Measurements from ENCODE around the gene CHST7. TPM values are rescaled to one million over a fixed set of nuclear protein-coding genes. Genes with fewer than 3 reads are reported as not detected.
"Not testable (repeated sequence)": the region's sequence is repeated elsewhere in the genome, so short reads cannot be mapped to it uniquely, and the experiment has no call there.

Gene CHST7
- total RNA-seq, 1 donor from 2014 or later: 5.6 TPM

DNA sequence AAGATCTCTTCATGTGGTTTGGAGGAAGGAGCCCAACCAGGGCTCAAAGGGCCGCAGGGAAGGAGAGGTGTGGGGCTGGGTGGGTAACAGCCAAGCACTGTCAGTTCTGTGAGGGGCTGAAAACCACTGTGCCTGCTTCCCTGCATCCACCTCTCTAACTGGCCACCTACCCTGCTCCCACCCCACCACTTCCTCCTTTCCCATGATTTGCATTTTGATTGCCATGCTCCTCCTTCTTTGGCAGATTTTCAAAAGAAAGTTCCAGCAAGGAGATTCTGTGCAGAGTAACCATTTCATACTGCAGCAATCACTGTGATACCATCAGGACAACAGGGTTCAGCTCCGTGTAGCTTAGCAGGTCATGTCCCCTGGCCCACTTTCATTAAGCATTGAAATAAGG, 30.1 kb upstream of the CHST7 start:
- Histone ChIP-seq H3K27me3 (no peaks in the 10 kb centered on the region), H3K4me3 (no peak overlapping the region), H3K4me1 (no peaks in the 10 kb centered on the region), H3K27ac (no peak overlapping the region), H3F3A (ENCODE audit: low read depth) (no peaks in the 10 kb centered on the region), H3K9ac (no peak overlapping the region), H3K36me3 (no peaks in the 10 kb centered on the region), H3K79me2 (ENCODE audit: low read depth) (peaks cover 42% of the 10 kb centered on the region), H3K4me2 (no peak overlapping the region), H2AFZ (replicated peaks) (no peak overlapping the region), H4K20me1 (ENCODE audit: low read depth) (peaks cover 3% of the 10 kb centered on the region), H3K9me3 (ENCODE audit: low read depth) (no peaks in the 10 kb centered on the region)
- Mint-ChIP-seq H3K27me3 (ENCODE audit: insufficient read depth, low read depth) (no peaks in the 10 kb centered on the region), H3K4me1 (peaks cover 10% of the 10 kb centered on the region), H3K36me3 (no peaks in the 10 kb centered on the region), H3K9me3 (peaks cover 2% of the 10 kb centered on the region), H3K27ac (no peak overlapping the region), H3K4me3 (no peak overlapping the region)
- no peak for TF ChIP-seq EZH2phosphoT487 (IDR thresholded peaks at IDR 0.05)
- TF ChIP-seq EZH2 (IDR thresholded peaks at IDR 0.05): no peak
- TF ChIP-seq, protein P1, sequence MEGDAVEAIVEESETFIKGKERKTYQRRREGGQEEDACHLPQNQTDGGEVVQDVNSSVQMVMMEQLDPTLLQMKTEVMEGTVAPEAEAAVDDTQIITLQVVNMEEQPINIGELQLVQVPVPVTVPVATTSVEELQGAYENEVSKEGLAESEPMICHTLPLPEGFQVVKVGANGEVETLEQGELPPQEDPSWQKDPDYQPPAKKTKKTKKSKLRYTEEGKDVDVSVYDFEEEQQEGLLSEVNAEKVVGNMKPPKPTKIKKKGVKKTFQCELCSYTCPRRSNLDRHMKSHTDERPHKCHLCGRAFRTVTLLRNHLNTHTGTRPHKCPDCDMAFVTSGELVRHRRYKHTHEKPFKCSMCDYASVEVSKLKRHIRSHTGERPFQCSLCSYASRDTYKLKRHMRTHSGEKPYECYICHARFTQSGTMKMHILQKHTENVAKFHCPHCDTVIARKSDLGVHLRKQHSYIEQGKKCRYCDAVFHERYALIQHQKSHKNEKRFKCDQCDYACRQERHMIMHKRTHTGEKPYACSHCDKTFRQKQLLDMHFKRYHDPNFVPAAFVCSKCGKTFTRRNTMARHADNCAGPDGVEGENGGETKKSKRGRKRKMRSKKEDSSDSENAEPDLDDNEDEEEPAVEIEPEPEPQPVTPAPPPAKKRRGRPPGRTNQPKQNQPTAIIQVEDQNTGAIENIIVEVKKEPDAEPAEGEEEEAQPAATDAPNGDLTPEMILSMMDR (IDR thresholded peaks at IDR 0.05): no peak
- no peak for DNase-seq (ENCODE audit: low spot score)

DNA sequence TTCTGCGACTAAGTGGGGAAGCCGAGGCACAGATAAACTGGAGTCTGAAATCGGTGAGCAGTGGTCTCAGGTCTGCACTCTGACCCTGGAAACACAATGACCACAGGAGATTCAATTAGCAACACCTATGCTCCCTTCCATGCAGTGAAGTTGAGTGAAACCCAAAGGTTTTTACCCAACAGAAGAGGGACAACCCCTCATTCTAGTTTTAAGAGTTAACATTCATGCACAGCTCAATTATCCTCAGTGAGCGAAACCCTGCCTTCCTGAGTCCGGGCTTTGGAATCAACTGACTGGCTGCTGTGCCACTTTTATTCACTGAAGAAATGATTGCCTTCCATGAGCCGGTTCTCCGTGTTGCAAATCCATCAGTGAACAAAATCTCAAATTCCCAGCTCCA, 29.0 kb upstream of the CHST7 start:
- H3K27me3 ChIP-seq; H3K4me1 Mint-ChIP-seq; H3K36me3 ChIP-seq; H3K9me3 ChIP-seq (ENCODE audit: low read depth); H4K20me1 ChIP-seq (ENCODE audit: low read depth); H3K27ac Mint-ChIP-seq; H3K4me1 ChIP-seq; H3F3A ChIP-seq (ENCODE audit: low read depth); H3K27ac ChIP-seq; H3K27me3 Mint-ChIP-seq (ENCODE audit: insufficient read depth, low read depth); DNase-seq (ENCODE audit: low spot score); H3K36me3 Mint-ChIP-seq; H3K9me3 Mint-ChIP-seq: not testable (repeated sequence)
- Histone ChIP-seq H3K79me2 (ENCODE audit: low read depth) (peaks cover 45% of the 10 kb centered on the region), H3K4me3 (peak overlapping the region; percentile 71), H2AFZ (replicated peaks) (peak overlapping the region; percentile 65), H3K4me2 (peak overlapping the region; percentile 82), H3K9ac (peak overlapping the region; percentile 45)
- H3K4me3 Mint-ChIP-seq: peak overlapping the region; percentile 98

DNA sequence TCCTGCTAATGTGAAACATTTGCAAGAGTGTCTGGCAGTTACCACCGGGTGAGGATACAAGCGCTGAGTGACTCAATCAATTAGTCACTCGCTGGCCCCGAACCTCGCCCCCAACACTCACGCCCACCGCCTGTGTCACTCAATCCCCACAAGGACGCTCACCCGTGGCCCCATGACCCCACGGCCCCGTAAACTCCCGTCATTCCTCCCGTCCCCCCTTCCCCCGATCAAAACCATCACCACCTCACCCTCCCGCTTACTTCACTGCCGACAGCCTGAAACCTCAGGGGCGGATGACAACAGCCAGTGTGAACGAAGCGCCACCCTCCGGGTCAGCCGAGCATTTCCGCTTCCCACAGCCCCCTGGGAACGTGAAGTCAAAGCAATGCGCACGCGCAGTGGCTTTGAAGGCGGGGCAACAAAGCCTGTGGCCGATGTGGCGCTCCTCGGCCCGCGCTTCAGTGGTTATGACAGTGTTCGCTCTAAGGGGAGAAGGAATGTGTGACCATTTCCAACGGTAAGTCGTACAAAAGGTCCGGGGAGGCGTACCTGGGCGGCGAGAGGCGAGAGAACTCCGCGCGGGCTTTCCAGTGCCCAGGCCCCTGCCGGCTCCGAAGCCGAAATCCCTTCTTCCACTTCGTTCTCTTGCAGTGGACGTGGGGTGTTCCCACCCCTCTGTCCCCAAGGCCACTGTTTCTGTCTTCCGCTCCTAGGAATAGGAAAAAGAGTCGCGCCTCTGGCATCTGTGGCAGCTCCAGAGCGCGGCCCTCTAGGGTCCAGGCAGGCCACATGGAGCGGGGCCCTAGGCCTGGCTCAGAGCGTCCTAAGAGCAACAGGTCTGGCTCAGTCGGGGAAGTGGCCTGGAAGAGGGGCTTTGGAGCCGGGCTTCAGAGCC, 28.2 kb upstream of the CHST7 start, which contains the start of gene ZNF674:
TSS of gene ZNF674 (minus strand) at position 311 of the 895 bp plus-strand sequence. CDS start 3,334 bp downstream, outside the sequence.
- Histone ChIP-seq H3K4me1 (no peaks in the 10 kb centered on the region), H4K20me1 (ENCODE audit: low read depth) (peaks cover 3% of the 10 kb centered on the region), H2AFZ (replicated peaks) (peak within 1 kb of the TSS; percentile 66), H3K4me2 (peak within 1 kb of the TSS; percentile 82), H3K79me2 (ENCODE audit: low read depth) (peaks cover 45% of the 10 kb centered on the region), H3K9me3 (ENCODE audit: low read depth) (no peaks in the 10 kb centered on the region), H3K4me3 (peak within 1 kb of the TSS; percentile 71), H3K36me3 (no peaks in the 10 kb centered on the region), H3K9ac (peak within 1 kb of the TSS; percentile 54), H3K27me3 (no peaks in the 10 kb centered on the region), H3K27ac (no peak within 1 kb of the TSS), H3F3A (ENCODE audit: low read depth) (no peaks in the 10 kb centered on the region)
- Mint-ChIP-seq H3K4me1 (peaks cover 10% of the 10 kb centered on the region), H3K27me3 (ENCODE audit: insufficient read depth, low read depth) (peaks cover 2% of the 10 kb centered on the region), H3K36me3 (peaks cover 6% of the 10 kb centered on the region), H3K27ac (peak within 1 kb of the TSS; percentile 96), H3K4me3 (peak within 1 kb of the TSS; percentile 98), H3K9me3 (peaks cover 5% of the 10 kb centered on the region)
- TF ChIP-seq EZH2phosphoT487 (IDR thresholded peaks at IDR 0.05) (no peak), EZH2 (IDR thresholded peaks at IDR 0.05) (no peak)
- TF ChIP-seq, protein P1 (IDR thresholded peaks at IDR 0.05): peak; percentile 48
- peak; percentile 95 for DNase-seq (ENCODE audit: low spot score)

DNA sequence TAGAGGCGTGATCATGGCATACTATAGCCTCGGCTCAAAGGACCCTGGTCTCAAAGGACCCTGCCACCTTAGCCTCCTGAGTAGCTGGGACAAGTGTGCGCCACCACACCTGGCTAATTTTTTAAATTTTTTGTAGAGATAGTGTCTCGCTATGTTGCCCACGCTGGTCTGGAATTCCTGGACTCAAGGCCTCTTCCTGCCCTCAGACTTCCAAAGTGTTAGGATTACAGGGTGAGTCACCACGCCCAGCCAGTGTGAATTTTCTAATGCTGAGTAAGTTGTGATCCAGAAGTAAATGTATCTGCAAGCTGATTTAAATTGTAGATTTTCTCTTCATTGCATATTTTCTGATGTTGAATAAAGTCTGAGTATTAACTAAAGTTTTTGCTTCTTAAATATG, 25.7 kb upstream of the CHST7 start:
- no peak for TF ChIP-seq EZH2 (IDR thresholded peaks at IDR 0.05)
- TF ChIP-seq EZH2phosphoT487 (IDR thresholded peaks at IDR 0.05): no peak
- TF ChIP-seq, protein P1 (IDR thresholded peaks at IDR 0.05): no peak

More for the DNA sequence above, 25.7 kb upstream of the CHST7 start:
- peaks cover 10% of the 10 kb centered on the region for H3K4me1 Mint-ChIP-seq
- H3K36me3 Mint-ChIP-seq: peaks cover 6% of the 10 kb centered on the region
- no peak overlapping the region for H3K27ac Mint-ChIP-seq
- peaks cover 2% of the 10 kb centered on the region for H3K27me3 Mint-ChIP-seq (ENCODE audit: insufficient read depth, low read depth)
- no peak overlapping the region for H2AFZ ChIP-seq (replicated peaks)
- peaks cover 45% of the 10 kb centered on the region for H3K79me2 ChIP-seq (ENCODE audit: low read depth)
- H3K4me1 ChIP-seq: no peaks in the 10 kb centered on the region
- H3K27me3 ChIP-seq: no peaks in the 10 kb centered on the region
- H3K4me2 ChIP-seq: no peak overlapping the region
- DNase-seq (ENCODE audit: low spot score): no peak
- no peaks in the 10 kb centered on the region for H3F3A ChIP-seq (ENCODE audit: low read depth)
- H3K27ac ChIP-seq: no peak overlapping the region
- H4K20me1 ChIP-seq (ENCODE audit: low read depth): peaks cover 3% of the 10 kb centered on the region
- H3K4me3 Mint-ChIP-seq: no peak overlapping the region
- H3K9me3 ChIP-seq (ENCODE audit: low read depth): no peaks in the 10 kb centered on the region
- peaks cover 5% of the 10 kb centered on the region for H3K9me3 Mint-ChIP-seq
- no peak overlapping the region for H3K9ac ChIP-seq
- no peak overlapping the region for H3K4me3 ChIP-seq
- no peaks in the 10 kb centered on the region for H3K36me3 ChIP-seq
